Panc1 (cell line): ENCODE results near the gene INAFM2. TPM values are rescaled to one million over a fixed set of nuclear protein-coding genes. Genes with fewer than 3 reads are reported as not detected.
A peak's percentile ranks its signal among the peaks of the same experiment; 100 is the strongest.

Experiments used
- ATAC-seq: fragments of 200-7000 bp; cut with Tn5 transposase; 2 replicates; pipeline ENCODE4 v1.9.1; 2020; ENCODE audit warnings: mild to moderate bottlenecking, moderate library complexity
- BruUV-seq: library from RNA; stranded (reverse); fragments of 400-500 nt; replicated peaks from 2 replicates; lab custom pipeline; 2021; lab: Mats Ljungman, UMichigan
- CTCF ChIA-PET: fragments of 300-600 bp; sonication (Branson Sonifier 250); formaldehyde crosslinking; loops from one replicate; lab custom pipeline; 2022; ENCODE audit warnings: antibody characterized with exemption; lab: Charles Lee
- POLR2A ChIA-PET: fragments of 300-600 bp; sonication (Branson Sonifier 250); formaldehyde crosslinking; loops from one replicate; lab custom pipeline; 2022; ENCODE audit warnings: antibody characterized with exemption; lab: Charles Lee
- DNase-seq: peaks from one replicate; pipeline ENCODE4 v3.0.0-alpha.2; 2010; ENCODE audit warnings: low read depth, low spot score
- H3K27ac ChIP-seq: 2 replicates; pipeline ENCODE4 v1.5.1; 2011; ENCODE audit warnings: mild to moderate bottlenecking, low read length, inconsistent platforms
- H3K27me3 ChIP-seq: fragments of 200-500 bp; sonication (Bioruptor generic); 2 replicates; pipeline ENCODE4 v1.6.0; 2014; ENCODE audit warnings: low read length, inconsistent platforms; ENCODE audit not compliant: control insufficient read depth, insufficient read depth
- H3K36me3 ChIP-seq: fragments of 200-500 bp; sonication (Bioruptor generic); 2 replicates; pipeline ENCODE4 v1.5.1; 2014; ENCODE audit warnings: inconsistent platforms, mild to moderate bottlenecking, low read length, moderate library complexity; ENCODE audit not compliant: control insufficient read depth, insufficient read depth
- H3K4me1 ChIP-seq: 2 replicates; pipeline ENCODE4 v1.5.1; 2011; ENCODE audit warnings: inconsistent platforms, mild to moderate bottlenecking, low read length, moderate library complexity; ENCODE audit not compliant: control insufficient read depth, insufficient read depth
- H3K4me3 ChIP-seq, 2 experiments: 2 replicates each; pipeline ENCODE4 v1.5.1; 2011 to 2012; ENCODE audit warnings: low read depth in 2 of 2, low read length in 2 of 2, mild to moderate bottlenecking in 2 of 2, inconsistent platforms in 1 of 2, moderate library complexity in 1 of 2
- H3K9me3 ChIP-seq: fragments of 200-500 bp; sonication (Bioruptor generic); 2 replicates; pipeline ENCODE4 v1.5.1; 2014; ENCODE audit warnings: low read depth, mild to moderate bottlenecking, inconsistent platforms, low read length, moderate library complexity; ENCODE audit not compliant: control insufficient read depth, insufficient read depth
- POLR2AphosphoS5 ChIP-seq: IDR thresholded peaks from 2 replicates; pipeline ENCODE4 v1.6.1; 2012; ENCODE audit warnings: mild to moderate bottlenecking, low read depth, low read length, moderate library complexity
- REST ChIP-seq, 2 experiments: IDR thresholded peaks; 2 replicates each; pipeline ENCODE4 v1.6.1; 2011 to 2012; ENCODE audit warnings: low read depth in 2 of 2, control low read depth in 1 of 2, low read length in 1 of 2, mild to moderate bottlenecking in 1 of 2, moderate library complexity in 1 of 2; ENCODE audit not compliant: insufficient read depth in 1 of 2
- SIN3A ChIP-seq: IDR thresholded peaks from 2 replicates; pipeline ENCODE4 v1.6.1; 2012; ENCODE audit warnings: low read depth, mild to moderate bottlenecking, low read length, moderate library complexity, borderline replicate concordance; ENCODE audit not compliant: insufficient read depth
- TCF7L2 ChIP-seq: IDR thresholded peaks from 2 replicates; pipeline ENCODE4 v1.6.1; 2011; ENCODE audit warnings: mild to moderate bottlenecking, low read depth, low read length, inconsistent platforms
- in situ Hi-C: cut with HindIII; loops from 2 replicates; pipeline ENCODE4 v1.10.0; 2016; ENCODE audit warnings: low sequenced_read_pairs, low pct_unique_long_range_greater_than_20kb
- intact Hi-C: fragments of 100-400 bp; cut with micrococcal nuclease; formaldehyde crosslinking; loops from one replicate; pipeline ENCODE4 v1.10.0; 2022; ENCODE audit not compliant: unreplicated experiment
- total RNA-seq: library from RNA; stranded (reverse); gene quantifications from one replicate; pipeline ENCODE4 v1.2.1, GENCODE V29; 2021; ENCODE audit not compliant: unreplicated experiment
- TF ChIP-seq, protein P1 (sequence below): fragments of 450-650 bp; IDR thresholded peaks from 2 replicates; pipeline ENCODE4 v1.5.1; 2017; ENCODE audit warnings: mild to moderate bottlenecking

Gene INAFM2
- total RNA-seq, 1 experiment from 2014 or later = 10.4 TPM

DNA sequence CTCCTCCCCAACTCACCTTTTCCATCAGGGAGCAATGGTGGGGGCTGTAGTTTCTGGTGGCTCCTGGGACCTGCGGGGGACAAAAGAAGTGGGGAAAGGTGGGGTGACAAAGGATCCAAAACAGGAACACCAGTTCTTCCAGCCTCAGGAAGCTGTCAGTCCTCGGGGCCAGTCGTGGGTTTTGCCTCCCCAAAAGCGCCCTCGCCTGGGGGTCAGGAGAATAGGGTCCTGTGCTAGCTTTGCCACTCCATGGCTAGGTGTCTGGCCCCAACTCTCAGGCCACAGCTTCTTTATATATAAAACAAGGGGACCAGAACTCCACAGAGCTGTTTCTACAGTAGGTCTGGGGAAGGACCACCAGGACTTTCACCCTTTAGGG, 13.2 kb downstream of the INAFM2 start:
- in situ Hi-C loops (no loop called here), intact Hi-C loops (no loop called here)
- Histone ChIP-seq H3K4me1 (peaks cover 42% of the 10 kb centered on the region), H3K36me3 (no peaks in the 10 kb centered on the region), H3K27me3 (no peaks in the 10 kb centered on the region), H3K27ac (peak overlapping the region; percentile 53; the same call in 1 of the 2 replicates), H3K9me3 (no peaks in the 10 kb centered on the region), H3K4me3 (no peak overlapping the region)
- ATAC-seq (no peak), DNase-seq (no peak)
- BruUV-seq = no TSS peak
- ChIA-PET CTCF (interaction anchor here (0.8 to 2.5 kb wide), 3 partner anchors 17 to 27 kb away, joined by 4 to 8 read pairs (median 4); no protein-coding TSS in a partner anchor), POLR2A (no interaction called here)
- TF ChIP-seq, protein P1, sequence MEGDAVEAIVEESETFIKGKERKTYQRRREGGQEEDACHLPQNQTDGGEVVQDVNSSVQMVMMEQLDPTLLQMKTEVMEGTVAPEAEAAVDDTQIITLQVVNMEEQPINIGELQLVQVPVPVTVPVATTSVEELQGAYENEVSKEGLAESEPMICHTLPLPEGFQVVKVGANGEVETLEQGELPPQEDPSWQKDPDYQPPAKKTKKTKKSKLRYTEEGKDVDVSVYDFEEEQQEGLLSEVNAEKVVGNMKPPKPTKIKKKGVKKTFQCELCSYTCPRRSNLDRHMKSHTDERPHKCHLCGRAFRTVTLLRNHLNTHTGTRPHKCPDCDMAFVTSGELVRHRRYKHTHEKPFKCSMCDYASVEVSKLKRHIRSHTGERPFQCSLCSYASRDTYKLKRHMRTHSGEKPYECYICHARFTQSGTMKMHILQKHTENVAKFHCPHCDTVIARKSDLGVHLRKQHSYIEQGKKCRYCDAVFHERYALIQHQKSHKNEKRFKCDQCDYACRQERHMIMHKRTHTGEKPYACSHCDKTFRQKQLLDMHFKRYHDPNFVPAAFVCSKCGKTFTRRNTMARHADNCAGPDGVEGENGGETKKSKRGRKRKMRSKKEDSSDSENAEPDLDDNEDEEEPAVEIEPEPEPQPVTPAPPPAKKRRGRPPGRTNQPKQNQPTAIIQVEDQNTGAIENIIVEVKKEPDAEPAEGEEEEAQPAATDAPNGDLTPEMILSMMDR = no peak; the same call in 1 of the 2 replicates
- TF ChIP-seq POLR2AphosphoS5 = no peak
- no peak for TF ChIP-seq TCF7L2
- no peak for TF ChIP-seq REST (IDR thresholded peaks at IDR 0.05; ENCODE audit: insufficient read depth in 1 of 2, low read depth in 2 of 2, low read length in 1 of 2)
- TF ChIP-seq SIN3A = no peak

DNA sequence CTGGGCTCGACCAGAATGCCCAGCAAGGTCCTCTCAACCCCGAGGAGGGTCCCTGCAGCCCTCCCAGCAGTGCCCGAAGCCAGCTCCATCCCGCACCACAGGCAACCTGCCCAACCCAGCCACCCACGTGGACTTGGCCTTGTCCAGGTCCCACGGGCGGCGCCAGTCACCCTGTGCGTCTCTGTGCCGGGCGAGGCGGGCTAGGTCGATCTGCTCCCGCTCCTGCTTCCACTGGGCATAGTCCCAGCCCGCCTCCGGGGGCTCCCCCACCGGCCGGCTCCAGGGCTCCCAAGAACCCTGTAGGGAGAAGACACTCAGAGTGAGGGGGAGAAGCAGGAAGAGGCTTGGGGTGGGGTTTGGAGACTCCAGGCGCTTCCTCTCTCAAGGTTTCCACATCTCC, 14.1 kb downstream of the INAFM2 start:
- DNase-seq = no peak
- H3K27me3 ChIP-seq = no peaks in the 10 kb centered on the region
- ChIA-PET POLR2A (interaction anchor here (1.8 kb wide), 1 partner anchor 15 kb away, joined by 4 read pairs; no protein-coding TSS in a partner anchor), CTCF (interaction anchor here (0.6 to 3.7 kb wide), 8 partner anchors 9 to 85 kb away, joined by 3 to 30 read pairs (median 6); partner anchors contain the start of gene INAFM2)
- H3K27ac ChIP-seq = peak overlapping the region; percentile 94
- TF ChIP-seq, protein P1 = no peak
- TF ChIP-seq SIN3A = no peak
- TF ChIP-seq REST (IDR thresholded peaks at IDR 0.05; ENCODE audit: insufficient read depth in 1 of 2, low read depth in 2 of 2, low read length in 1 of 2) = no peak
- TF ChIP-seq TCF7L2 = no peak
- no peak for TF ChIP-seq POLR2AphosphoS5
- no peak for ATAC-seq
- BruUV-seq = no TSS peak
- H3K36me3 ChIP-seq = no peaks in the 10 kb centered on the region
- in situ Hi-C loops (no loop called here), intact Hi-C loops (no loop called here)
- H3K4me3 ChIP-seq = no peak overlapping the region
- H3K4me1 ChIP-seq = peaks cover 48% of the 10 kb centered on the region
- H3K9me3 ChIP-seq = no peaks in the 10 kb centered on the region
